ENCODE data around the gene FAM209B.

The FAM209B gene

GRCh38 chr20:56518126-56518525 is 14.9 kb upstream of the FAM209B start:
- TF ChIP-seq EGR1 (IDR thresholded peaks at IDR 0.05), result no peak
- TF ChIP-seq YY1 (IDR thresholded peaks at IDR 0.05; ENCODE audit: low read depth), result no peak
- no peak for TF ChIP-seq CEBPB (IDR thresholded peaks at IDR 0.05)
- TF ChIP-seq REST (IDR thresholded peaks at IDR 0.05; ENCODE audit: low read depth), result no peak
- no peak for TF ChIP-seq ZBTB7A (IDR thresholded peaks at IDR 0.05; ENCODE audit: low read depth)
- TF ChIP-seq NFIC (IDR thresholded peaks at IDR 0.05), result no peak
- no peak for TF ChIP-seq CREB1 (IDR thresholded peaks at IDR 0.05; ENCODE audit: low read depth)
- no peak for TF ChIP-seq TCF12 (IDR thresholded peaks at IDR 0.05; ENCODE audit: low read depth)
- TF ChIP-seq TAF1 (IDR thresholded peaks at IDR 0.05; ENCODE audit: low read depth), result no peak
- TF ChIP-seq EP300 (IDR thresholded peaks at IDR 0.05; ENCODE audit: borderline replicate concordance), result no peak
- no peak for TF ChIP-seq RAD21 (IDR thresholded peaks at IDR 0.05; ENCODE audit: low read depth)
- TF ChIP-seq USF1 (IDR thresholded peaks at IDR 0.05), result no peak
- TF ChIP-seq MAX (IDR thresholded peaks at IDR 0.05), result no peak
- no peak for TF ChIP-seq FOXM1 (IDR thresholded peaks at IDR 0.05; ENCODE audit: borderline replicate concordance, low read depth)
- TF ChIP-seq TEAD4 (IDR thresholded peaks at IDR 0.05), result no peak

- TF ChIP-seq CEBPB (IDR thresholded peaks at IDR 0.05) (no peak), RAD21 (IDR thresholded peaks at IDR 0.05; ENCODE audit: low read depth) (no peak), YY1 (IDR thresholded peaks at IDR 0.05; ENCODE audit: low read depth) (no peak), REST (IDR thresholded peaks at IDR 0.05; ENCODE audit: low read depth) (no peak), EGR1 (IDR thresholded peaks at IDR 0.05) (no peak), TAF1 (IDR thresholded peaks at IDR 0.05; ENCODE audit: low read depth) (no peak), ZBTB7A (IDR thresholded peaks at IDR 0.05; ENCODE audit: low read depth) (no peak), FOXM1 (IDR thresholded peaks at IDR 0.05; ENCODE audit: borderline replicate concordance, low read depth) (no peak)
These were observed 14.2 kb upstream of the FAM209B start for GRCh38 chr20:56518721-56519398.

GRCh38 chr20:56519551-56519950 is 13.5 kb upstream of the FAM209B start:
- TF ChIP-seq MAX (IDR thresholded peaks at IDR 0.05), result no peak
- TF ChIP-seq CREB1 (IDR thresholded peaks at IDR 0.05; ENCODE audit: low read depth), result no peak
- no peak for TF ChIP-seq TEAD4 (IDR thresholded peaks at IDR 0.05)
- TF ChIP-seq EP300 (IDR thresholded peaks at IDR 0.05; ENCODE audit: borderline replicate concordance), result no peak
- TF ChIP-seq TCF12 (IDR thresholded peaks at IDR 0.05; ENCODE audit: low read depth), result no peak
- no peak for TF ChIP-seq NFIC (IDR thresholded peaks at IDR 0.05)
- no peak for TF ChIP-seq YY1 (IDR thresholded peaks at IDR 0.05; ENCODE audit: low read depth)
- no peak for TF ChIP-seq TAF1 (IDR thresholded peaks at IDR 0.05; ENCODE audit: low read depth)
- TF ChIP-seq FOXM1 (IDR thresholded peaks at IDR 0.05; ENCODE audit: borderline replicate concordance, low read depth), result no peak
- TF ChIP-seq REST (IDR thresholded peaks at IDR 0.05; ENCODE audit: low read depth), result no peak

GRCh38 chr20:56520180-56520579 is 12.9 kb upstream of the FAM209B start:
- TF ChIP-seq CREB1 (IDR thresholded peaks at IDR 0.05; ENCODE audit: low read depth), result no peak
- no peak for TF ChIP-seq TCF12 (IDR thresholded peaks at IDR 0.05; ENCODE audit: low read depth)
- TF ChIP-seq REST (IDR thresholded peaks at IDR 0.05; ENCODE audit: low read depth), result no peak
- no peak for TF ChIP-seq FOXM1 (IDR thresholded peaks at IDR 0.05; ENCODE audit: borderline replicate concordance, low read depth)
- TF ChIP-seq YY1 (IDR thresholded peaks at IDR 0.05; ENCODE audit: low read depth), result no peak
- TF ChIP-seq ZBTB7A (IDR thresholded peaks at IDR 0.05; ENCODE audit: low read depth), result no peak
- TF ChIP-seq EGR1 (IDR thresholded peaks at IDR 0.05), result no peak
- no peak for TF ChIP-seq USF1 (IDR thresholded peaks at IDR 0.05)
- TF ChIP-seq CEBPB (IDR thresholded peaks at IDR 0.05), result no peak
- TF ChIP-seq EP300 (IDR thresholded peaks at IDR 0.05; ENCODE audit: borderline replicate concordance), result no peak

Data from Ishikawa (cell line).